PC-9 (cell line): Measurements from ENCODE around the gene MAP1LC3B2. TPM values are rescaled to one million over a fixed set of nuclear protein-coding genes. Genes with fewer than 3 reads are reported as not detected.

ENCODE experiments used
- BruUV-seq: library from RNA; stranded (reverse); fragments of 400-500 nt; replicated peaks from 2 replicates; lab custom pipeline; 2021; lab: Mats Ljungman, UMichigan
- CTCF ChIA-PET: fragments of 300-600 bp; sonication (Branson Sonifier 250); formaldehyde crosslinking; loops from one replicate; lab custom pipeline; 2022; ENCODE audit warnings: antibody characterized with exemption; lab: Charles Lee
- POLR2A ChIA-PET: fragments of 300-600 bp; sonication (Branson Sonifier 250); formaldehyde crosslinking; loops from one replicate; lab custom pipeline; 2022; ENCODE audit warnings: antibody characterized with exemption; ENCODE audit not compliant: unreplicated experiment; lab: Charles Lee
- DNase-seq, 2 experiments: peaks; one replicate each; pipeline versions ENCODE4 v3.0.0 to v3.0.0-alpha.2; 2015 to 2022; ENCODE audit warnings: mixed read lengths in 1 of 2
- H2AFZ ChIP-seq: fragments of 200-600 bp; sonication (generic); 2 replicates; pipeline ENCODE4 v1.8.1; 2017; ENCODE audit warnings: antibody characterized with exemption
- H3F3A ChIP-seq: fragments of 200-600 bp; sonication (generic); 2 replicates; pipeline ENCODE4 v1.8.1; 2017; ENCODE audit warnings: antibody characterized with exemption, mild to moderate bottlenecking, low read depth; ENCODE audit not compliant: insufficient read depth
- H3K27ac ChIP-seq: fragments of 200-600 bp; sonication (generic); 2 replicates; pipeline ENCODE4 v1.6.1; 2016; ENCODE audit warnings: mixed run types
- H3K27me3 ChIP-seq: fragments of 200-600 bp; sonication (generic); 2 replicates; pipeline ENCODE4 v1.6.1; 2016; ENCODE audit warnings: low read depth, mixed run types; ENCODE audit not compliant: insufficient read depth
- H3K36me3 ChIP-seq: fragments of 200-600 bp; sonication (generic); 2 replicates; pipeline ENCODE4 v1.6.1; 2016; ENCODE audit warnings: low read depth, mixed run types
- H3K4me1 ChIP-seq: fragments of 200-600 bp; sonication (generic); replicated peaks from 2 replicates; pipeline ENCODE4 v1.6.1; 2016; ENCODE audit warnings: mixed run types; ENCODE audit not compliant: insufficient read depth
- H3K4me2 ChIP-seq: fragments of 200-600 bp; sonication (generic); 2 replicates; pipeline ENCODE4 v1.6.1; 2017; ENCODE audit warnings: mixed run types
- H3K4me3 ChIP-seq: fragments of 200-600 bp; sonication (generic); 2 replicates; pipeline ENCODE4 v1.6.1; 2016; ENCODE audit warnings: mixed run types
- H3K79me2 ChIP-seq: fragments of 200-600 bp; sonication (generic); 2 replicates; pipeline ENCODE4 v1.6.1; 2017; ENCODE audit warnings: low read depth, mixed run types
- H3K9me2 ChIP-seq: fragments of 200-600 bp; sonication (generic); 2 replicates; pipeline ENCODE4 v1.8.1; 2017; ENCODE audit warnings: mild to moderate bottlenecking; ENCODE audit not compliant: insufficient read depth
- H3K9me3 ChIP-seq: fragments of 200-600 bp; sonication (generic); 2 replicates; pipeline ENCODE4 v1.8.1; 2016; ENCODE audit warnings: low read depth; ENCODE audit not compliant: insufficient read depth
- H4K20me1 ChIP-seq: fragments of 200-600 bp; sonication (generic); 2 replicates; pipeline ENCODE4 v1.8.1; 2017; ENCODE audit not compliant: insufficient read depth
- EZH2 ChIP-seq: fragments of 200-600 bp; sonication (generic); IDR thresholded peaks from 2 replicates; pipeline ENCODE4 v1.8.0; 2017; ENCODE audit warnings: antibody characterized with exemption, low read depth
- intact Hi-C: fragments of 100-400 bp; cut with micrococcal nuclease; formaldehyde crosslinking; loops from one replicate; pipeline ENCODE4 v1.10.0; 2022; ENCODE audit not compliant: unreplicated experiment
- total RNA-seq: library from RNA; stranded (reverse); gene quantifications from 2 replicates; pipeline ENCODE4 v1.2.3, GENCODE V29; 2021
- TF ChIP-seq, protein P1 (sequence below): fragments of 200-600 bp; sonication (generic); conservative IDR thresholded peaks from 2 replicates; pipeline ENCODE4 v1.6.1; 2017; ENCODE audit warnings: mixed run types, antibody characterized with exemption, mild to moderate bottlenecking, moderate library complexity

The MAP1LC3B2 gene
- total RNA-seq, 1 experiment from 2014 or later, result 1.4 TPM

DNA sequence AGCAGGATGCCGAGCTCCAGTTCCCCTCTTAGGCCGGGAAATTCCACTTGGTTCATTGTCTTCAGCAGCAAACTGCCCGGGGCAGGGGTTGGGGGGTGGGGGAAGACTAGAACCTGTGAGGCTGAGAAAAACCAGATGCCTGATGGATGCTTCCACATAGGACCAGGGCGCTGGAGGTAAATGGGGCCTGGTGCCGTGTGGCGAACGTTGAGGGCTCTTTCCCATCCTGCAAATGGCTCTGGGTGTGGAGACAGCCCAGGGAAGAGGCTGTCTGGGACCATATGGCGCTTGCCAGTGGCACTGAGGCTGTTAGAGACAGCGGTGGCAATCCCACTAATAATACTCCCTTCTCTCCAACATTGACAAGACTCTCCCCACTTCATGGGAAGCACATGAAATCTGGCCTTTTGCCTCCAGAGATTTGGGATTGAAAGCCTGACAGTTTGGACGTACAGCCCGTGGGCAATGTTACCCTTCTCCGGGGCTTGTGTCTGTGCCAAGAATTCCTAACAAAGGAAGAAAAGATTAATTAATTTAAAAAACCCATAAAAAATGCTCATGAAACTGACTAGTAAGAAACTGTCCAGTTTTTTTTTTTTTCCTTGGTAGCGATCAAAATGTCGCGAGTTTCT is 44.5 kb downstream of the MAP1LC3B2 start:
- Histone ChIP-seq H3K27ac (no peak overlapping the region), H3F3A (0 out of 2 replicates have a peak, but pooled peaks cover 6% of the 10 kb centered on the region), H2AFZ (no peak overlapping the region), H3K4me3 (no peak overlapping the region), H3K9me2 (no peaks in the 10 kb centered on the region), H3K36me3 (no peaks in the 10 kb centered on the region), H4K20me1 (no peaks in the 10 kb centered on the region), H3K4me2 (no peak overlapping the region), H3K27me3 (no peaks in the 10 kb centered on the region), H3K4me1 (peaks cover 21% of the 10 kb centered on the region), H3K9me3 (no peaks in the 10 kb centered on the region), H3K79me2 (no peaks in the 10 kb centered on the region)
- no peak for DNase-seq
- intact Hi-C loops, result loop anchor here (5.0 kb wide), 1 partner anchor 54 kb away; no protein-coding TSS in a partner anchor
- ChIA-PET CTCF (no interaction called here), POLR2A (no interaction called here)
- BruUV-seq, result no TSS peak
- TF ChIP-seq EZH2, result no peak
- TF ChIP-seq, protein P1, sequence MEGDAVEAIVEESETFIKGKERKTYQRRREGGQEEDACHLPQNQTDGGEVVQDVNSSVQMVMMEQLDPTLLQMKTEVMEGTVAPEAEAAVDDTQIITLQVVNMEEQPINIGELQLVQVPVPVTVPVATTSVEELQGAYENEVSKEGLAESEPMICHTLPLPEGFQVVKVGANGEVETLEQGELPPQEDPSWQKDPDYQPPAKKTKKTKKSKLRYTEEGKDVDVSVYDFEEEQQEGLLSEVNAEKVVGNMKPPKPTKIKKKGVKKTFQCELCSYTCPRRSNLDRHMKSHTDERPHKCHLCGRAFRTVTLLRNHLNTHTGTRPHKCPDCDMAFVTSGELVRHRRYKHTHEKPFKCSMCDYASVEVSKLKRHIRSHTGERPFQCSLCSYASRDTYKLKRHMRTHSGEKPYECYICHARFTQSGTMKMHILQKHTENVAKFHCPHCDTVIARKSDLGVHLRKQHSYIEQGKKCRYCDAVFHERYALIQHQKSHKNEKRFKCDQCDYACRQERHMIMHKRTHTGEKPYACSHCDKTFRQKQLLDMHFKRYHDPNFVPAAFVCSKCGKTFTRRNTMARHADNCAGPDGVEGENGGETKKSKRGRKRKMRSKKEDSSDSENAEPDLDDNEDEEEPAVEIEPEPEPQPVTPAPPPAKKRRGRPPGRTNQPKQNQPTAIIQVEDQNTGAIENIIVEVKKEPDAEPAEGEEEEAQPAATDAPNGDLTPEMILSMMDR, result no peak

DNA sequence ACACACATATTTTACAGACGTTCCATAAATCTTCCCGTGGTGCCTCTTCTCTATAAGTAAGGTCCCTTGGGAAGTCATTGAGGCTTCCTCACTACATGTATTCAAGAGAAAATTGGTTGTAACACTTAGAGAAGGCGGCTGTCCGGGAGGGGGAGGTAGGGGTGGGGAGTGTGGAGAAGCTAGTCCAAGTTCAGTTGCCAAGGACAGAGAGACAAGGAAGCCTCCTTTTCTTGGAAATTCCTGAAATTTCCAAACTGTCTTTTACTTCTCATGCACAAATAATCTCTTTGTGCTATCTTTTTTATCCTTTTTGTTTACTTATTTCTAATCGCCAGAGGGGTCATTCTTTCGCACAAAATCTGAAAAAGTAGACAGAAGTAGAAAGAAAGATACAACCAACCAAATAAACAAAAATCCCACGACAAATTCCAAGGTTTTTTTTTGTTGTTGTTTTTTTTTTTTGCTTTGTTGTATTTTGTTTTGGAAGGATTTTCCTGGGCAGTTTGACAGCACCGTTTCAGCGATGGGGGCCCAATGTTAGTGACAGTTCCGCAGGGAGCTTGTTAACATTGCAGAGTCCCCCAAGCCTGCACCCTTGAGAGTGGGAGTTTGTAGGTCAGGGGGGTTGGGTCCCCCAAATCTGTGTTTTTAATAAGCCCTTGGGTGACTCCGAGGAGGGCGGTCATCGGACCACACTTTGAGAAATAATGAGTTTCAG is 45.2 kb downstream of the MAP1LC3B2 start:
- BruUV-seq, result no TSS peak
- H3K9me2 ChIP-seq, result no peaks in the 10 kb centered on the region
- H3K79me2 ChIP-seq, result no peaks in the 10 kb centered on the region
- no peaks in the 10 kb centered on the region for H3K27me3 ChIP-seq
- H3F3A ChIP-seq, result 0 out of 2 replicates have a peak, but pooled peaks cover 6% of the 10 kb centered on the region
- H3K4me1 ChIP-seq, result peaks cover 21% of the 10 kb centered on the region
- H3K4me3 ChIP-seq, result no peak overlapping the region
- no peak overlapping the region for H3K27ac ChIP-seq
- CTCF ChIA-PET, result no interaction called here
- intact Hi-C loops, result loop anchor here (5.0 kb wide), 1 partner anchor 53 kb away; no protein-coding TSS in a partner anchor
- TF ChIP-seq EZH2, result no peak
- TF ChIP-seq, protein P1, result no peak
- POLR2A ChIA-PET, result no interaction called here
- H3K9me3 ChIP-seq, result no peaks in the 10 kb centered on the region
- H3K4me2 ChIP-seq, result no peak overlapping the region
- no peak overlapping the region for H2AFZ ChIP-seq
- no peaks in the 10 kb centered on the region for H3K36me3 ChIP-seq
- no peak for DNase-seq
- H4K20me1 ChIP-seq, result no peaks in the 10 kb centered on the region

DNA sequence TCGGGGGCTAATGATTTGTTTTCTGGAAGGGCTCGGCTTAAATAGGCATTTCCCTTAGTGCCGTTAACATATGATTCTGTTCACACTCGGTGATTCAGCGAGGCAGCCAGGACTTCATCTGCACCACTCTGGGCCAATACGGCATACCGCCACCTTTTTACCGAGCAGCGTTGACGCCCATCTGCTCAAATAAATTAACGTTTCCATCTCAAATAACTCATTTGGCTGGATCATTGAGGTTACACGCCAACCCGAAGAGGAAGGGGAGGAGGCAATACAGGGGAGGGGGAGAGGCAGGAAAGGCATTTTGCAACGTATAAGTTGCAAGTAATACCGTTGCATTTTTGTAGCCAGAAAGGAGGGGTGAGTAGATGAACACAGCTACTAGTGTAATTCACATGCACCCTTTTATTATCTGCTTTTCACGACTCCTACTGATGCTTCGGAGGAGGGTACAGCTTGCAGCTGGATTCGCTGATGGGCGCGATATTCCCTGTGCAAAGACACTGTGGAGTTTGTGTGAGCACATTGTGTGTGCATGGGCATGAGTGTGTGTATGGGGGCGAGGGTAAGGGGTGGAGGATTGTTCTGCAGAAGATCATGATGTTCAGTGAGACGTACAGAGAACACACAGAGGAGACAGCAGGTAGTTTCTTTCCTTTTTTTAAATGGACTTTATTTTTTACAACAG is 45.9 kb downstream of the MAP1LC3B2 start:
- Histone ChIP-seq H2AFZ (no peak overlapping the region), H3K27ac (no peak overlapping the region), H4K20me1 (no peaks in the 10 kb centered on the region), H3K27me3 (no peaks in the 10 kb centered on the region), H3K36me3 (no peaks in the 10 kb centered on the region), H3K4me3 (no peak overlapping the region), H3F3A (0 out of 2 replicates have a peak, but pooled peaks cover 6% of the 10 kb centered on the region), H3K4me1 (peaks cover 21% of the 10 kb centered on the region), H3K9me2 (no peaks in the 10 kb centered on the region), H3K9me3 (no peaks in the 10 kb centered on the region), H3K4me2 (no peak overlapping the region), H3K79me2 (no peaks in the 10 kb centered on the region)
- intact Hi-C loops, result loop anchor here (5.0 kb wide), 1 partner anchor 52 kb away; no protein-coding TSS in a partner anchor
- BruUV-seq, result no TSS peak
- POLR2A ChIA-PET, result no interaction called here
- CTCF ChIA-PET, result no interaction called here
- TF ChIP-seq, protein P1, result no peak
- no peak for TF ChIP-seq EZH2
- DNase-seq, result no peak
